Skin epidermis (tissue), 12 donors: ENCODE results near the gene PTPRM.

ENCODE experiments used
- H3K27ac ChIP-seq, 21 experiments: fragments of 200-600 bp; sonication (generic) in 11 of 21; one replicate each; pipeline ENCODE4 v1.5.0; 2020; ENCODE audit warnings: mild to moderate bottlenecking in 3 of 21, inconsistent platforms in 2 of 21, moderate library complexity in 2 of 21
- H3K4me3 ChIP-seq, 7 experiments: fragments of 200-600 bp; sonication (generic) in 2 of 7; one replicate each; pipeline ENCODE4 v1.5.0; 2020; ENCODE audit warnings: inconsistent platforms in 2 of 7, mild to moderate bottlenecking in 2 of 7, moderate library complexity in 1 of 7

The PTPRM gene

GRCh38 chr18:8339952-8340351 lies 772.8 kb downstream of the PTPRM start:
- H3K27ac ChIP-seq = no peak overlapping the region
- H3K4me3 ChIP-seq = no peak overlapping the region

- Histone ChIP-seq H3K27ac (no peak overlapping the region), H3K4me3 (no peak overlapping the region)
These were observed 774.5 kb downstream of the PTPRM start for GRCh38 chr18:8341481-8342230.

GRCh38 chr18:8348051-8348720 lies 781.1 kb downstream of the PTPRM start:
- no peak overlapping the region for H3K27ac ChIP-seq

GRCh38 chr18:8349608-8350323 lies 782.6 kb downstream of the PTPRM start:
- Histone ChIP-seq H3K27ac (no peak overlapping the region), H3K4me3 (no peak overlapping the region)

More at GRCh38 chr18:8348051-8348720, 781.1 kb downstream of the PTPRM start:
- H3K4me3 ChIP-seq = no peak overlapping the region

GRCh38 chr18:8350628-8351027 lies 783.5 kb downstream of the PTPRM start:
- Histone ChIP-seq H3K27ac (no peak overlapping the region), H3K4me3 (no peak overlapping the region)

- Histone ChIP-seq H3K4me3 (no peak overlapping the region), H3K27ac (no peak overlapping the region)
These were observed 784.0 kb downstream of the PTPRM start for GRCh38 chr18:8351161-8351560.

GRCh38 chr18:8354304-8354703 lies 787.2 kb downstream of the PTPRM start:
- no peak overlapping the region for H3K4me3 ChIP-seq
- no peak overlapping the region for H3K27ac ChIP-seq

- Histone ChIP-seq H3K4me3 (no peak overlapping the region), H3K27ac (no peak overlapping the region)
These were observed 788.9 kb downstream of the PTPRM start for GRCh38 chr18:8356001-8356400.

- no peak overlapping the region for H3K27ac ChIP-seq
- H3K4me3 ChIP-seq = no peak overlapping the region
These were observed 790.2 kb downstream of the PTPRM start for GRCh38 chr18:8357320-8357719.

GRCh38 chr18:8358033-8358765 lies 791.1 kb downstream of the PTPRM start:
- Histone ChIP-seq H3K4me3 (no peak overlapping the region), H3K27ac (no peak overlapping the region)

- Histone ChIP-seq H3K27ac (no peak overlapping the region), H3K4me3 (no peak overlapping the region)
These were observed 792.0 kb downstream of the PTPRM start for GRCh38 chr18:8359076-8359475.

- Histone ChIP-seq H3K27ac (no peak overlapping the region), H3K4me3 (no peak overlapping the region)
These were observed 792.4 kb downstream of the PTPRM start for GRCh38 chr18:8359481-8359880.

GRCh38 chr18:8361941-8362471 lies 794.9 kb downstream of the PTPRM start:
- H3K27ac ChIP-seq = no peak overlapping the region
- no peak overlapping the region for H3K4me3 ChIP-seq

- no peak overlapping the region for H3K27ac ChIP-seq
- no peak overlapping the region for H3K4me3 ChIP-seq
These were observed 795.7 kb downstream of the PTPRM start for GRCh38 chr18:8362863-8363262.

GRCh38 chr18:8364385-8364784 lies 797.3 kb downstream of the PTPRM start:
- Histone ChIP-seq H3K27ac (no peak overlapping the region), H3K4me3 (no peak overlapping the region)

GRCh38 chr18:8365006-8365405 lies 797.9 kb downstream of the PTPRM start:
- Histone ChIP-seq H3K4me3 (no peak overlapping the region), H3K27ac (no peak overlapping the region)

- H3K4me3 ChIP-seq = no peak overlapping the region
- H3K27ac ChIP-seq = no peak overlapping the region
These were observed 798.4 kb downstream of the PTPRM start for GRCh38 chr18:8365528-8365927.

GRCh38 chr18:8366070-8366469 lies 799.0 kb downstream of the PTPRM start:
- Histone ChIP-seq H3K4me3 (no peak overlapping the region), H3K27ac (no peak overlapping the region)

- H3K4me3 ChIP-seq = no peak overlapping the region
- no peak overlapping the region for H3K27ac ChIP-seq
These were observed 799.5 kb downstream of the PTPRM start for GRCh38 chr18:8366656-8367055.
